Keratinocyte (primary cell): ENCODE data around the gene SRRT.

Experiments used
- CTCF ChIP-seq, 3 experiments: IDR thresholded peaks in 1 of 3; conservative IDR thresholded peaks in 1 of 3; optimal IDR thresholded peaks in 1 of 3; 2 replicates in 2 of 3; 3 replicates in 1 of 3; pipeline versions ENCODE3 to v1.5.1; 2011; ENCODE audit warnings: low read length in 3 of 3, mild to moderate bottlenecking in 3 of 3, moderate library complexity in 2 of 3, control low read depth in 1 of 3, inconsistent platforms in 1 of 3; ENCODE audit not compliant: insufficient read depth in 2 of 3; ENCODE audit errors: extremely low read depth in 1 of 3
- EZH2 ChIP-seq: IDR thresholded peaks from one replicate; pipeline ENCODE4 v1.6.1; 2012; ENCODE audit warnings: inconsistent platforms, mild to moderate bottlenecking, low read length, moderate library complexity

- TF ChIP-seq CTCF (optimal IDR thresholded peaks at IDR 0.05 in 1 of 3, IDR thresholded peaks at IDR 0.05 in 1 of 3, conservative IDR thresholded peaks at IDR 0.05 in 1 of 3; ENCODE audit: extremely low read depth in 1 of 3, insufficient read depth in 2 of 3, low read length in 3 of 3) = no peak
- no peak for TF ChIP-seq EZH2
Measured at GRCh38 chr7:100893910-100894721, 19.2 kb downstream of the SRRT start.
